Thyroid gland (tissue), 4 donors: ENCODE data around the gene EXD3.

ENCODE experiments used
- CTCF ChIP-seq, 6 experiments: fragments of 200-600 bp in 3 of 6; fragments of 450-650 bp in 3 of 6; sonication (generic) in 3 of 6; IDR thresholded peaks; one replicate each; pipeline ENCODE4 v1.5.1; 2016 to 2019; ENCODE audit warnings: antibody characterized with exemption in 6 of 6, mild to moderate bottlenecking in 2 of 6, inconsistent platforms in 1 of 6, moderate library complexity in 1 of 6
- POLR2A ChIP-seq, 2 donors: fragments of 450-650 bp; IDR thresholded peaks; one replicate each; pipeline ENCODE4 v1.6.1; 2017; ENCODE audit warnings: antibody characterized with exemption in 2 of 2, mild to moderate bottlenecking in 2 of 2, moderate library complexity in 1 of 2

DNA sequence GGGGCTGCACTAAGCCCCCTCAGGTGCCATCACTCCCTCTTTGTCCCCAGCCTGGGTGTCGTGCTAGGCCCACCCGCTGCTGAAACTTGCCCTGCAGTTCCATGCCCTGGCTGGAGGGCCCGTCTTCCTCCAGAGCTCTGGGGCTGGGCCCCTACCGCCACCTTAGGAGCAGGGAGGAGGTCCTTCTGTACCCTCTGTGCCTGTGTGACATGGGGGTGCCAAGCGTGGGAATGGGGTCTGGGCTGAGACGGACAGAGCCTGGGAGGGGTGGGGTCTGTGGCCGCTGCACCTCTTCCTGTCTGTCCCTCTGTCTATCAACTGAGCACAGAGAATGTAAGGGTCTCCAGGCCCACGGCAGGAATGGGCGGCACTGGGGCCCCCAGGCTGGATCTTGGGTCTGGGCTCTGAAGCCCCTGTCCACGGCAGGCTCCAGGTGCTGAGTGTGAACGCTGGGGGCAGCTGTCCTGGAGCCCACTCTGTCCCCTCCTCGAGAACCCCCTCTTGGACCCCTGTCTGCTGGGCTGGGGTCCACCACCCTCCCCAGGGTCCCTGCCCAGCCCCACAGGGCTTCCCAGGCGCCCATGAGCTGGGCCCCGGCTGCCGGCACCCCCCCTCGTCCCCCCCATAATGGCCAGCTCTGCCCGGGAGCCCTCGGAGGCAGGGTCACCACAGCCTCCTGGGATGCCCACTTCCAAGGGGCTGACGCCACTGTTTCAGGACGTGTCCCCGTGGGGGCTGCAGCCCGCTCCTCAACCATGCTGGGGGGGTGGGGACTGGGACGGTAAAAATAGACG, 105.0 kb downstream of the EXD3 start:
- no peak for TF ChIP-seq CTCF (IDR thresholded peaks at IDR 0.05)
- no peak for TF ChIP-seq POLR2A (IDR thresholded peaks at IDR 0.05)
